H9 (cell line): ENCODE measurements around the gene KAT2B. TPM values are rescaled to one million over a fixed set of nuclear protein-coding genes. Genes with fewer than 3 reads are reported as not detected.

Experiments
- DNase-seq: peaks from one replicate; pipeline ENCODE4 v3.0.0-alpha.2; 2017
- H2AFZ ChIP-seq: one replicate; pipeline ENCODE4 v1.6.1; 2013; ENCODE audit warnings: mild to moderate bottlenecking, low read length, control low read depth, moderate library complexity
- H2AK5ac ChIP-seq: 2 replicates; pipeline ENCODE4 v1.6.1; 2013; ENCODE audit warnings: low read length, control low read depth, mixed read lengths; ENCODE audit not compliant: insufficient read length
- H2BK120ac ChIP-seq: one replicate; pipeline ENCODE4 v1.6.1; 2013; ENCODE audit warnings: low read depth, mild to moderate bottlenecking, low read length, control low read depth, inconsistent platforms; ENCODE audit not compliant: poor library complexity, severe bottlenecking
- H2BK12ac ChIP-seq: 2 replicates; pipeline ENCODE4 v1.6.1; 2013; ENCODE audit warnings: low read length, control low read depth, mixed read lengths, low read depth; ENCODE audit not compliant: insufficient read length
- H2BK15ac ChIP-seq: 2 replicates; pipeline ENCODE4 v1.6.1; 2013; ENCODE audit warnings: low read depth, low read length, control low read depth
- H2BK20ac ChIP-seq: one replicate; pipeline ENCODE4 v1.6.1; 2013; ENCODE audit warnings: low read depth, mild to moderate bottlenecking, low read length, control low read depth, inconsistent platforms; ENCODE audit not compliant: poor library complexity, severe bottlenecking
- H2BK5ac ChIP-seq: 2 replicates; pipeline ENCODE4 v1.6.1; 2013; ENCODE audit warnings: low read length, control low read depth, mixed read lengths; ENCODE audit not compliant: insufficient read length
- H3K14ac ChIP-seq: 2 replicates; pipeline ENCODE4 v1.6.1; 2013; ENCODE audit warnings: low read length, control low read depth; ENCODE audit not compliant: insufficient read depth
- H3K18ac ChIP-seq: 2 replicates; pipeline ENCODE4 v1.6.1; 2013; ENCODE audit warnings: low read depth, mild to moderate bottlenecking, mixed read lengths, low read length, control low read depth; ENCODE audit not compliant: insufficient read length
- H3K23ac ChIP-seq: 2 replicates; pipeline ENCODE4 v1.6.1; 2013; ENCODE audit warnings: low read length, control low read depth, mixed read lengths, low read depth; ENCODE audit not compliant: insufficient read length
- H3K23me2 ChIP-seq: 2 replicates; pipeline ENCODE4 v1.6.1; 2013; ENCODE audit warnings: low read depth, mild to moderate bottlenecking, mixed read lengths, low read length, control low read depth; ENCODE audit not compliant: insufficient read length, poor library complexity, severe bottlenecking
- H3K27ac ChIP-seq: 2 replicates; pipeline ENCODE4 v1.5.1; 2013; ENCODE audit warnings: low read length, control low read depth, mixed read lengths, low read depth; ENCODE audit not compliant: insufficient read length
- H3K27me3 ChIP-seq: 2 replicates; pipeline ENCODE4 v1.6.1; 2013; ENCODE audit warnings: low read length, control low read depth, inconsistent platforms; ENCODE audit not compliant: insufficient read depth
- H3K4ac ChIP-seq: 2 replicates; pipeline ENCODE4 v1.6.1; 2013; ENCODE audit warnings: low read depth, mild to moderate bottlenecking, control low read depth, inconsistent platforms, low read length, moderate library complexity
- H3K4me1 ChIP-seq: 2 replicates; pipeline ENCODE4 v1.6.1; 2013; ENCODE audit warnings: low read length, control low read depth, inconsistent platforms; ENCODE audit not compliant: insufficient read depth
- H3K4me2 ChIP-seq: 2 replicates; pipeline ENCODE4 v1.6.1; 2013; ENCODE audit warnings: low read length, control low read depth, mixed read lengths; ENCODE audit not compliant: insufficient read length, insufficient read depth
- H3K56ac ChIP-seq: 2 replicates; pipeline ENCODE4 v1.6.1; 2013; ENCODE audit warnings: low read depth, mild to moderate bottlenecking, mixed read lengths, low read length, control low read depth; ENCODE audit not compliant: insufficient read length
- H3K79me1 ChIP-seq: 2 replicates; pipeline ENCODE4 v1.6.1; 2013; ENCODE audit warnings: low read depth, mild to moderate bottlenecking, moderate library complexity, low read length, control low read depth, inconsistent platforms; ENCODE audit not compliant: insufficient read depth, poor library complexity, severe bottlenecking
- H3K79me2 ChIP-seq: 2 replicates; pipeline ENCODE4 v1.6.1; 2013; ENCODE audit warnings: low read length, control low read depth, inconsistent platforms; ENCODE audit not compliant: insufficient read depth
- H3K9ac ChIP-seq: 2 replicates; pipeline ENCODE4 v1.6.1; 2013; ENCODE audit warnings: low read length, control low read depth, mixed read lengths; ENCODE audit not compliant: insufficient read length; ENCODE audit errors: extremely low read depth
- H3K9me3 ChIP-seq: one replicate; pipeline ENCODE4 v1.6.1; 2013; ENCODE audit warnings: low read depth, low read length, inconsistent platforms; ENCODE audit not compliant: control insufficient read depth
- H3T11ph ChIP-seq: one replicate; pipeline ENCODE4 v1.6.1; 2013; ENCODE audit warnings: mild to moderate bottlenecking, low read length, control low read depth, inconsistent platforms
- H4K20me1 ChIP-seq: one replicate; pipeline ENCODE4 v1.6.1; 2013; ENCODE audit not compliant: control insufficient read depth, insufficient read length, insufficient read depth
- H4K5ac ChIP-seq: 2 replicates; pipeline ENCODE4 v1.6.1; 2013; ENCODE audit warnings: low read depth, mild to moderate bottlenecking, mixed read lengths, low read length, control low read depth; ENCODE audit not compliant: insufficient read length
- H4K8ac ChIP-seq: replicated peaks from 2 replicates; pipeline ENCODE4 v1.6.1; 2013; ENCODE audit warnings: low read length, control low read depth, mixed read lengths, low read depth; ENCODE audit not compliant: insufficient read length
- H4K91ac ChIP-seq: 2 replicates; pipeline ENCODE4 v1.6.1; 2013; ENCODE audit warnings: low read depth, mild to moderate bottlenecking, moderate library complexity, mixed read lengths, low read length, control low read depth; ENCODE audit not compliant: insufficient read length
- H3K27ac Mint-ChIP-seq, 3 experiments: 2 replicates in 2 of 3; 3 replicates in 1 of 3; pipeline ENCODE4 v1.8.0; 2020 to 2021; ENCODE audit warnings: mixed read lengths in 3 of 3, mild to moderate bottlenecking in 1 of 3, moderate library complexity in 1 of 3
- H3K27me3 Mint-ChIP-seq: 2 replicates; pipeline ENCODE4 v1.8.0; 2021; ENCODE audit warnings: low read depth, mild to moderate bottlenecking, moderate library complexity, mixed read lengths
- H3K36me3 Mint-ChIP-seq, 3 experiments: 2 replicates in 2 of 3; 3 replicates in 1 of 3; pipeline ENCODE4 v1.8.0; 2020 to 2021; ENCODE audit warnings: low read depth in 3 of 3, mixed read lengths in 3 of 3; ENCODE audit not compliant: insufficient read depth in 1 of 3
- H3K4me1 Mint-ChIP-seq, 2 experiments: 2 replicates each; pipeline ENCODE4 v1.8.0; 2020; ENCODE audit warnings: mixed read lengths in 2 of 2
- H3K4me3 Mint-ChIP-seq, 2 experiments: 2 replicates in 1 of 2; 3 replicates in 1 of 2; pipeline ENCODE4 v1.8.0; 2020 to 2021; ENCODE audit warnings: mild to moderate bottlenecking in 2 of 2, mixed read lengths in 2 of 2, moderate library complexity in 1 of 2
- H3K9me3 Mint-ChIP-seq, 2 experiments: 2 replicates in 1 of 2; 3 replicates in 1 of 2; pipeline ENCODE4 v1.8.0; 2020; ENCODE audit warnings: mild to moderate bottlenecking in 2 of 2, mixed read lengths in 2 of 2, moderate library complexity in 1 of 2
- CTCF ChIP-seq: fragments of 200-600 bp; sonication (generic); conservative IDR thresholded peaks from 3 replicates; pipeline ENCODE4 v1.8.0; 2021; ENCODE audit warnings: antibody characterized with exemption, mild to moderate bottlenecking
- WGBS: extraction: QIAGEN DNeasy Blood & Tissue Kit; methylation state at CpG from one replicate; pipeline ENCODE4 v1.1.7; 2013; ENCODE audit warnings: missing lambda C conversion rate, low lambda C conversion rate, mixed read lengths; ENCODE audit not compliant: insufficient read length; ENCODE audit errors: extremely low coverage; 5-methylcytosine and 5-hydroxymethylcytosine counted together
- total RNA-seq: library from RNA; stranded (reverse); gene quantifications from 2 replicates; pipeline ENCODE4 v1.2.1, GENCODE V29; 2021

Gene KAT2B
- total RNA-seq, 1 experiment from 2014 or later: 6.3 TPM

- Histone ChIP-seq H3K23me2 (peaks cover 12% of the 10 kb centered on the region), H3K79me1 (no peaks in the 10 kb centered on the region), H2BK20ac (no peak overlapping the region), H2BK5ac (no peak overlapping the region), H2BK120ac (no peak overlapping the region), H3K4ac (no peak overlapping the region), H2AK5ac (no peak overlapping the region), H3K27me3 (no peaks in the 10 kb centered on the region), H3K23ac (no peak overlapping the region), H3K4me2 (peak overlapping the region; percentile 94), H4K5ac (no peak overlapping the region), H3K27ac (peak overlapping the region; percentile 40), H4K91ac (no peak overlapping the region), H4K20me1 (no peaks in the 10 kb centered on the region), H3T11ph (no peak overlapping the region), H3K14ac (peak overlapping the region; percentile 91; the same call in 1 of the 2 replicates), H2BK12ac (no peak overlapping the region), H4K8ac (no peak overlapping the region), H3K79me2 (peaks cover 7% of the 10 kb centered on the region; the same call in 1 of the 2 replicates), H2BK15ac (no peak overlapping the region), H2AFZ (no peak overlapping the region), H3K9ac (peak overlapping the region; percentile 83), H3K4me1 (no peaks in the 10 kb centered on the region), H3K9me3 (no peaks in the 10 kb centered on the region), H3K56ac (peak overlapping the region; percentile 51), H3K18ac (no peak overlapping the region)
- WGBS: no CpG with 5 or more reads among the region's 12 CpGs
- no peaks in the 10 kb centered on the region for H3K9me3 Mint-ChIP-seq
- H3K4me1 Mint-ChIP-seq: no peaks in the 10 kb centered on the region; a peak in 1 of 4 replicates
- no peak for TF ChIP-seq CTCF
- no peak overlapping the region for H3K4me3 Mint-ChIP-seq
- peaks cover 10 to 31% (median 28%) of the 10 kb centered on the region in 3 experiments; a peak in 6 of 7 replicates for H3K36me3 Mint-ChIP-seq
- H3K27me3 Mint-ChIP-seq: no peaks in the 10 kb centered on the region
- no peak for DNase-seq
- H3K27ac Mint-ChIP-seq: no peak overlapping the region
Measured at GRCh38 chr3:20185331-20185678, 145.1 kb downstream of the KAT2B start.
